ENCODE results near the gene NES.
"Not testable (repeated sequence)": the region's sequence is repeated elsewhere in the genome, so short reads cannot be mapped to it uniquely, and the experiment has no call there.

The NES gene

DNA sequence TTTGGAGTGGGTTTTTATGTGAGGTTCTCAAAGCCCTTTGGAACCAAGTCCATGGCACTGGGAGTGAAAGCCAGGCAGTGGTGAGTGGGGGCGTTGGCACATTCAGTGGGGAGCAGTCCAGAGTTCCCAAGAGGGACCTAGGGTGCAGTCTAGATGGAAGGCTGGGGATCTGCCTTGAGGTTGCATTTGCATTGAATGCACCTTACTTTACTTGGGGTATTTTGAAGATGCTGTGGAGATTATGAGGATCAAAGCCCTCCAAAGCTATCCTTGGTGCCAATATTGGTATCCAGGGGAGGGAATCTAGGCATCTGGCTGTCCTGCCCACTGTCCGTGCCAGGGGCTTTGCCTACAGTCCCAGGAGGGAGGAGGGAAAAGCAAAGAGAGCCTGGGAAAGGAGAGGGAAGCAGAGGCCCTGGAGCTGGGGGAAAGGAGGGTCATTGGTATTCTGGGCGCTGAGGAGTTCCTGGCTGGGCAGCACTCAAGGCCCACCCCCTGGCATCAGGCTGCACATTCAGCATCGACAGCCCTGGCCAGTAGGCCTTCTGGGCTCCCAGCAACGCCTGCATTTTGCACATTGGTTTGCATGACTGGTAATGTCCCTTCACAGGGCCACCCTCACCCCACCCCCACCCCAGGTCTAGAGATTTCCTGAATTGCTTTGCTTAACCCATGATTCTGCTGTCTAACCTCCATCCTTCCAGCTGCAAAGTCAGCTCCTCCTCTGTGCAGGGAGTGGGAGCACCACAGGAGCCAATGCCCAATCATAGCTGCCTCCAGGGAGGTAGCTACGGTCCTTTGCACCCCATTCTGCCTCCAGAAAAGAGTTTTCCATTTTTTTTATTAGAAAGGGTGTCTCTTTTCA is 36.1 kb downstream of the NES start:
- Histone ChIP-seq H3K27ac (ENCODE audit: low read length) (no peak overlapping the region), H3K36me3 (ENCODE audit: insufficient read depth, low read depth, low read length) (no peaks in the 10 kb centered on the region), H3K4me3 (ENCODE audit: low read length) (peak overlapping the region; percentile 77), H3K27me3 (ENCODE audit: insufficient read depth, low read length) (peaks cover 95% of the 10 kb centered on the region), H3K4me1 (ENCODE audit: insufficient read depth, low read length) (no peaks in the 10 kb centered on the region), H3K9me3 (ENCODE audit: insufficient read depth, low read depth, low read length) (no peaks in the 10 kb centered on the region), H3K9ac (ENCODE audit: low read depth, low read length) (no peak overlapping the region; the same call in 1 of the 2 replicates)

DNA sequence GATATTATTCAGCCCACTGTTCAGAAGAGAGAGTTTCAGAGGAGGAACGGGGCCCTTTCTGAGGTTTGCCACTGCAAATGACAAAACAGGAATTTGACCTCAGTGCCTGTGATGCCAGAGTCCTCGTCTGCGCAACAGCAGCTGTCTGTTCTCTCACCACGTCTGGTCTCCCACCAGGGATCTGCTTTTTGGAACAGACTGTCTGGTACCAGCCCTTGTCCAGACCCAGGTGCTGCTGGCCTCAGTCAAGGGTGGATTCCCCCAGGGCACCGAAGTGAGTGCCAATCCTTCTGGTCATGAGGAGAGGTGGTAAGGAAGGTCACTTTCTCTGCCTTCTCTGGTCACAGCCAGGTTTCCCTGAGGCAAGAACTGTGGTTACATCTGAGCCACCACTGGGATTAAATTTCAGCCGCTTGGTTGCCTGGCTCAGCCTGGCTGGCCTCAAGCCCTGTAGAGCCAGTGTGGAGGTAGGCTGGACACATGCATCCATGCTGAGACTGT is 37.6 kb downstream of the NES start:
- no peak overlapping the region for H3K27ac ChIP-seq (ENCODE audit: low read length)
- no peaks in the 10 kb centered on the region for H3K36me3 ChIP-seq (ENCODE audit: insufficient read depth, low read depth, low read length)
- H3K4me1 ChIP-seq (ENCODE audit: insufficient read depth, low read length) = no peaks in the 10 kb centered on the region
- H3K9ac ChIP-seq (ENCODE audit: low read depth, low read length) = no peak overlapping the region
- no peaks in the 10 kb centered on the region for H3K9me3 ChIP-seq (ENCODE audit: insufficient read depth, low read depth, low read length)
- no peak overlapping the region for H3K4me3 ChIP-seq (ENCODE audit: low read length)
- peaks cover 95% of the 10 kb centered on the region for H3K27me3 ChIP-seq (ENCODE audit: insufficient read depth, low read length)

GRCh38 chr1:156638189-156638985 is 38.8 kb downstream of the NES start:
- no peak overlapping the region for H3K27ac ChIP-seq (ENCODE audit: low read length)
- H3K27me3 ChIP-seq (ENCODE audit: insufficient read depth, low read length) = peaks cover 91% of the 10 kb centered on the region
- no peaks in the 10 kb centered on the region for H3K36me3 ChIP-seq (ENCODE audit: insufficient read depth, low read depth, low read length)
- H3K4me3 ChIP-seq (ENCODE audit: low read length) = no peak overlapping the region
- no peaks in the 10 kb centered on the region for H3K9me3 ChIP-seq (ENCODE audit: insufficient read depth, low read depth, low read length)
- H3K9ac ChIP-seq (ENCODE audit: low read depth, low read length) = no peak overlapping the region
- no peaks in the 10 kb centered on the region for H3K4me1 ChIP-seq (ENCODE audit: insufficient read depth, low read length)

GRCh38 chr1:156632355-156632754 is 44.9 kb downstream of the NES start:
- no peak overlapping the region for H3K9ac ChIP-seq (ENCODE audit: low read depth, low read length)
- no peak overlapping the region for H3K4me3 ChIP-seq (ENCODE audit: low read length)
- no peak overlapping the region for H3K27ac ChIP-seq (ENCODE audit: low read length)
- no peaks in the 10 kb centered on the region for H3K36me3 ChIP-seq (ENCODE audit: insufficient read depth, low read depth, low read length)
- peaks cover 46% of the 10 kb centered on the region for H3K27me3 ChIP-seq (ENCODE audit: insufficient read depth, low read length)
- H3K9me3 ChIP-seq (ENCODE audit: insufficient read depth, low read depth, low read length) = no peaks in the 10 kb centered on the region
- no peaks in the 10 kb centered on the region for H3K4me1 ChIP-seq (ENCODE audit: insufficient read depth, low read length)

DNA sequence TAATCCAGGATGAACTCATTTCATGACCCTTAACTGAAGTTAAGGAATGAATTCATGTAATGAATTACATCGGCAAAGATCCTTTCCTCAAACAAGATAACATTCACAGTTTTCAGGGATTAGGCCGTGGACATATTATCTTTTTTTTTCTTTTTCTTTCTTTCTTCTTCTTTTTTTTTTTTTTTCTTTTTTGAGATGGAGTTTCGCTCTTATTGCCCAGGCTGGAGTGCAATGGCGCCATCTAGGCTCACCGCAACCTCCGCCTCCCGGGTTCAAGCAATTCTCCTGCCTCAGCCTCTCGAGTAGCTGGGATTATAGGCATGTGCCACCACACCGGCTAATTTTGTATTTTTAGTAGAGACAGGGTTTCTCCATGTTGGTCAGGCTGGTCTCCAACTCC is 46.1 kb downstream of the NES start:
- H3K9ac ChIP-seq (ENCODE audit: low read depth, low read length); H3K36me3 ChIP-seq (ENCODE audit: insufficient read depth, low read depth, low read length); H3K27ac ChIP-seq (ENCODE audit: low read length); H3K9me3 ChIP-seq (ENCODE audit: insufficient read depth, low read depth, low read length); H3K4me3 ChIP-seq (ENCODE audit: low read length); H3K4me1 ChIP-seq (ENCODE audit: insufficient read depth, low read length): not testable (repeated sequence)
- peaks cover 45% of the 10 kb centered on the region for H3K27me3 ChIP-seq (ENCODE audit: insufficient read depth, low read length)

DNA sequence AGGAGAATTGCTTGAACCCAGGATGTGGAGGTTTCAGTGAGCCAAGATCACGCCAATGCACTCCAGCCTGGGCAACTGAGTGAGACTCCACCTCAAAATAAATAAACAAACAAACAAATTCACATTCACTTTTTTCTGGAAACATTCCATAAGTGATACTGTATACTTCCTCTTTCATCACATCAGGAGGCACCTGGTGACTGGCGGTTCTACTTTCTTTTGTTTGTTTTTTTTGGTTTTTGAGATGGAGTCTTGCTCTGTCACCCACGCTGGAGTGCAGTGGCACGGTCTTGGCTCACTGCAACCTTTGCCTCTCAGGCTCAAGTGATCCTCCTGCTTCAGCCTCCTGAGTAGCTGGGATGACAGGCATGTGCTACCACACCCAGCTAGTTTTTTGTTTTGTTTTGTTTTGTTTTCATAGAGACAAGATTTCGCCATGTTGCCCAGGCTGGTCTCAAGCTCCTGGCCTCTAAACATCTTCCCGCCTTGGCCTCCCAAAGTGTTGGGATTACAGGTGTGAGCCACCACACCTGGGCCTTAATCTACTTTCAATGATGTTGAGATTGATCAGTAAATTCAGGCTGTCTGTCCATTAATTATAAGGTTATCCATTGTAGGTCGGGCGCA is 47.3 kb downstream of the NES start:
- Histone ChIP-seq H3K36me3 (ENCODE audit: insufficient read depth, low read depth, low read length) (no peaks in the 10 kb centered on the region), H3K27ac (ENCODE audit: low read length) (no peak overlapping the region), H3K27me3 (ENCODE audit: insufficient read depth, low read length) (peaks cover 45% of the 10 kb centered on the region), H3K9me3 (ENCODE audit: insufficient read depth, low read depth, low read length) (no peaks in the 10 kb centered on the region), H3K4me1 (ENCODE audit: insufficient read depth, low read length) (no peaks in the 10 kb centered on the region), H3K9ac (ENCODE audit: low read depth, low read length) (no peak overlapping the region), H3K4me3 (ENCODE audit: low read length) (no peak overlapping the region)

- Histone ChIP-seq H3K27ac (ENCODE audit: low read length) (no peak overlapping the region), H3K9ac (ENCODE audit: low read depth, low read length) (no peak overlapping the region), H3K9me3 (ENCODE audit: insufficient read depth, low read depth, low read length) (no peaks in the 10 kb centered on the region), H3K4me1 (ENCODE audit: insufficient read depth, low read length) (no peaks in the 10 kb centered on the region), H3K4me3 (ENCODE audit: low read length) (no peak overlapping the region), H3K27me3 (ENCODE audit: insufficient read depth, low read length) (peaks cover 50% of the 10 kb centered on the region), H3K36me3 (ENCODE audit: insufficient read depth, low read depth, low read length) (no peaks in the 10 kb centered on the region)
Observed at GRCh38 chr1:156627313-156627880, 49.8 kb downstream of the NES start.

DNA sequence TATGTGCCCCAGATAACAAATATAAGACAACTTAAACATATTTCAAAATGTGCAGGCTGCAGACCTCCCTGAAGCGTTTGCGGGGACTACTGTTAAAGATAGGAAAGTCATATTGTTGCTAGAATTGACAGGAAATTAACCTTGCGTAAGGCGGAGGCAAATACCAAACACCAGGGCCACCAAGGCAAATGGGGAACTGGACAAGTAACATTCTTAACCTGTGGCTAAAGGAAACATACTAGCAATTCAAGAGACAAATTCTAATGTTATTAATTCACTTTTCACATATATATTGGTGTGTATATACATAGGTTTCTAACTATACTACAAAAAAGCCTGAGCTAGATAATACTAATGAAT is 51.1 kb downstream of the NES start:
- H3K27me3 ChIP-seq (ENCODE audit: insufficient read depth, low read length) = peaks cover 58% of the 10 kb centered on the region
- no peak overlapping the region for H3K9ac ChIP-seq (ENCODE audit: low read depth, low read length)
- H3K27ac ChIP-seq (ENCODE audit: low read length) = no peak overlapping the region
- H3K9me3 ChIP-seq (ENCODE audit: insufficient read depth, low read depth, low read length) = no peaks in the 10 kb centered on the region
- H3K4me3 ChIP-seq (ENCODE audit: low read length) = no peak overlapping the region
- H3K36me3 ChIP-seq (ENCODE audit: insufficient read depth, low read depth, low read length) = no peaks in the 10 kb centered on the region
- no peaks in the 10 kb centered on the region for H3K4me1 ChIP-seq (ENCODE audit: insufficient read depth, low read length)

- Histone ChIP-seq H3K9me3 (ENCODE audit: insufficient read depth, low read depth, low read length) (no peaks in the 10 kb centered on the region), H3K4me1 (ENCODE audit: insufficient read depth, low read length) (no peaks in the 10 kb centered on the region), H3K36me3 (ENCODE audit: insufficient read depth, low read depth, low read length) (no peaks in the 10 kb centered on the region), H3K9ac (ENCODE audit: low read depth, low read length) (no peak overlapping the region), H3K27ac (ENCODE audit: low read length) (no peak overlapping the region), H3K27me3 (ENCODE audit: insufficient read depth, low read length) (peaks cover 63% of the 10 kb centered on the region), H3K4me3 (ENCODE audit: low read length) (peak overlapping the region; percentile 54)
Observed at GRCh38 chr1:156625436-156626078, 51.6 kb downstream of the NES start.

GRCh38 chr1:156624814-156625435 is 52.3 kb downstream of the NES start:
- H3K27ac ChIP-seq (ENCODE audit: low read length) = no peak overlapping the region
- H3K4me1 ChIP-seq (ENCODE audit: insufficient read depth, low read length) = no peaks in the 10 kb centered on the region
- H3K4me3 ChIP-seq (ENCODE audit: low read length) = peak overlapping the region; percentile 66
- no peak overlapping the region for H3K9ac ChIP-seq (ENCODE audit: low read depth, low read length)
- H3K36me3 ChIP-seq (ENCODE audit: insufficient read depth, low read depth, low read length) = no peaks in the 10 kb centered on the region
- H3K9me3 ChIP-seq (ENCODE audit: insufficient read depth, low read depth, low read length) = no peaks in the 10 kb centered on the region
- H3K27me3 ChIP-seq (ENCODE audit: insufficient read depth, low read length) = peaks cover 70% of the 10 kb centered on the region
